WTC11 (cell line): ENCODE results near the gene ANAPC4. TPM values are rescaled to one million over a fixed set of nuclear protein-coding genes. Genes with fewer than 3 reads are reported as not detected.

ENCODE experiments used
- ATAC-seq: fragments of 200-7000 bp; cut with Tn5 transposase; 2 replicates; pipeline ENCODE4 v1.10.0; 2021; ENCODE audit warnings: mild to moderate bottlenecking, moderate library complexity
- CTCF ChIA-PET: fragments of 300-600 bp; sonication (Branson Sonifier 250); formaldehyde crosslinking; loops from one replicate; lab custom pipeline; 2021; ENCODE audit warnings: antibody characterized with exemption; lab: Charles Lee
- POLR2A ChIA-PET: fragments of 350-600 bp; sonication (Branson Sonifier 250); formaldehyde crosslinking; loops from one replicate; lab custom pipeline; 2021; ENCODE audit warnings: antibody characterized with exemption; lab: Charles Lee
- DNase-seq: peaks from one replicate; pipeline ENCODE4 v3.0.0; 2021; ENCODE audit warnings: low spot score
- H3K27ac Mint-ChIP-seq: 2 replicates; pipeline ENCODE4 v1.8.0; 2021; ENCODE audit warnings: mixed read lengths
- H3K27me3 Mint-ChIP-seq: 2 replicates; pipeline ENCODE4 v1.8.0; 2021; ENCODE audit warnings: low read depth, mild to moderate bottlenecking, moderate library complexity, mixed read lengths
- H3K36me3 Mint-ChIP-seq: 2 replicates; pipeline ENCODE4 v1.8.0; 2021; ENCODE audit warnings: mixed read lengths
- H3K4me1 Mint-ChIP-seq: 2 replicates; pipeline ENCODE4 v1.8.0; 2022; ENCODE audit warnings: mixed read lengths
- H3K4me3 Mint-ChIP-seq: 2 replicates; pipeline ENCODE4 v1.8.0; 2021; ENCODE audit warnings: mild to moderate bottlenecking, moderate library complexity, mixed read lengths
- H3K9me3 Mint-ChIP-seq: 2 replicates; pipeline ENCODE4 v1.8.0; 2021; ENCODE audit warnings: mixed read lengths
- ATF1 ChIP-seq: sonication (generic); formaldehyde crosslinking; IDR thresholded peaks from 2 replicates; pipeline ENCODE4 v1.8.1; 2023; ENCODE audit warnings: mild to moderate bottlenecking, moderate library complexity, missing genetic modification reagents
- E2F1 ChIP-seq: sonication (generic); formaldehyde crosslinking; IDR thresholded peaks from 2 replicates; pipeline ENCODE4 v1.8.0; 2022; ENCODE audit warnings: mild to moderate bottlenecking, missing genetic modification reagents
- IRF2 ChIP-seq: sonication (generic); formaldehyde crosslinking; IDR thresholded peaks from 2 replicates; pipeline ENCODE4 v1.8.0; 2022; ENCODE audit warnings: low read depth, missing genetic modification reagents, borderline replicate concordance
- JUN ChIP-seq: sonication (generic); formaldehyde crosslinking; IDR thresholded peaks from 2 replicates; pipeline ENCODE4 v1.8.0; 2023; ENCODE audit warnings: mild to moderate bottlenecking, missing genetic modification reagents
- KAT7 ChIP-seq: sonication (generic); formaldehyde crosslinking; IDR thresholded peaks from 2 replicates; pipeline ENCODE4 v1.8.1; 2023; ENCODE audit warnings: missing genetic modification reagents, mild to moderate bottlenecking, borderline replicate concordance
- MLX ChIP-seq: sonication (generic); formaldehyde crosslinking; IDR thresholded peaks from 2 replicates; pipeline ENCODE4 v1.8.1; 2023; ENCODE audit warnings: mild to moderate bottlenecking, missing genetic modification reagents, moderate library complexity
- NFE2L1 ChIP-seq: sonication (generic); formaldehyde crosslinking; IDR thresholded peaks from 2 replicates; pipeline ENCODE4 v1.8.1; 2023; ENCODE audit warnings: missing genetic modification reagents
- RORB ChIP-seq: fragments of 250-450 bp; sonication (Bioruptor Pico); IDR thresholded peaks from 2 replicates; pipeline ENCODE4 v1.9.0; 2021; ENCODE audit warnings: mild to moderate bottlenecking
- TEAD4 ChIP-seq: sonication (generic); formaldehyde crosslinking; IDR thresholded peaks from 2 replicates; pipeline ENCODE4 v1.8.0; 2022; ENCODE audit warnings: mild to moderate bottlenecking, missing genetic modification reagents
- ZBTB43 ChIP-seq: sonication (generic); formaldehyde crosslinking; IDR thresholded peaks from 2 replicates; pipeline ENCODE4 v1.8.1; 2023; ENCODE audit warnings: mild to moderate bottlenecking, missing genetic modification reagents
- ZNF317 ChIP-seq: sonication (generic); formaldehyde crosslinking; IDR thresholded peaks from 2 replicates; pipeline ENCODE4 v1.8.1; 2023; ENCODE audit warnings: low read depth, mild to moderate bottlenecking, moderate library complexity, missing genetic modification reagents, borderline replicate concordance
- total RNA-seq: library from RNA; stranded (reverse); gene quantifications from 3 replicates; pipeline ENCODE4 v1.2.3, GENCODE V29; 2021
- TF ChIP-seq, protein P1 (sequence below): sonication (generic); formaldehyde crosslinking; IDR thresholded peaks from 2 replicates; pipeline ENCODE4 v1.8.0; 2022; ENCODE audit warnings: missing genetic modification reagents
- TF ChIP-seq, protein P2 (sequence below): fragments of 250-450 bp; sonication (Bioruptor Pico); IDR thresholded peaks from 2 replicates; pipeline ENCODE4 v1.9.0; 2021; ENCODE audit warnings: mild to moderate bottlenecking
- TF ChIP-seq, protein P3 (sequence below): sonication (generic); formaldehyde crosslinking; IDR thresholded peaks from 2 replicates; pipeline ENCODE4 v1.8.1; 2022; ENCODE audit warnings: low read depth, missing genetic modification reagents, borderline replicate concordance
- TF ChIP-seq, protein P4 (sequence below): sonication (generic); formaldehyde crosslinking; IDR thresholded peaks from 2 replicates; pipeline ENCODE4 v1.8.1; 2022; ENCODE audit warnings: mild to moderate bottlenecking, missing genetic modification reagents, moderate library complexity, borderline replicate concordance
- TF ChIP-seq, protein P5 (sequence below): fragments of 250-450 bp; sonication (Bioruptor Pico); IDR thresholded peaks from 2 replicates; pipeline ENCODE4 v1.9.0; 2021; ENCODE audit warnings: mild to moderate bottlenecking, borderline replicate concordance

The ANAPC4 gene
- total RNA-seq, 1 experiment from 2014 or later = 40.5 TPM

DNA sequence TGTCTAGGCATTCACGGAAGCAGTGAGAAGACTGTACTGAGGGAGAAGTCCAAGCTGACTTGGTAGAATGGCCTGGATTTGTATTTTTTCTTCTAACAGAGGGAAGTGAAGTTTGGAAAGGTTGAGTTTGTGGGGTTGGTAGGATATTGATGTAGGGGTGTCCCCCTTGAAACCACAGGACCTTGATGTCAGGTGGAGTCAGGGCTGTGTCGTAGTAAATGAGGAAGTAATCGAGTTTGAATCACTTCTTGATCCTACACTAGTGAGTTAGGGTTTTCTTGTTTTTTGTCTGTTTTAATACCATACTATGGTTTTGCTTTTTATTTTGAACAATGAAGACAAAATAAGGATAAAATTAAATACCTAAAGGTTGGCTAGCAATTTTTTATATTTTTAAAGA is 30.1 kb upstream of the ANAPC4 start (continued):
- TF ChIP-seq MLX (CRISPR knock-in tag) (no peak), E2F1 (CRISPR knock-in tag) (no peak), RORB (CRISPR knock-in tag) (no peak), TEAD4 (CRISPR knock-in tag) (no peak), ZBTB43 (CRISPR knock-in tag) (no peak)
- TF ChIP-seq, protein P1, sequence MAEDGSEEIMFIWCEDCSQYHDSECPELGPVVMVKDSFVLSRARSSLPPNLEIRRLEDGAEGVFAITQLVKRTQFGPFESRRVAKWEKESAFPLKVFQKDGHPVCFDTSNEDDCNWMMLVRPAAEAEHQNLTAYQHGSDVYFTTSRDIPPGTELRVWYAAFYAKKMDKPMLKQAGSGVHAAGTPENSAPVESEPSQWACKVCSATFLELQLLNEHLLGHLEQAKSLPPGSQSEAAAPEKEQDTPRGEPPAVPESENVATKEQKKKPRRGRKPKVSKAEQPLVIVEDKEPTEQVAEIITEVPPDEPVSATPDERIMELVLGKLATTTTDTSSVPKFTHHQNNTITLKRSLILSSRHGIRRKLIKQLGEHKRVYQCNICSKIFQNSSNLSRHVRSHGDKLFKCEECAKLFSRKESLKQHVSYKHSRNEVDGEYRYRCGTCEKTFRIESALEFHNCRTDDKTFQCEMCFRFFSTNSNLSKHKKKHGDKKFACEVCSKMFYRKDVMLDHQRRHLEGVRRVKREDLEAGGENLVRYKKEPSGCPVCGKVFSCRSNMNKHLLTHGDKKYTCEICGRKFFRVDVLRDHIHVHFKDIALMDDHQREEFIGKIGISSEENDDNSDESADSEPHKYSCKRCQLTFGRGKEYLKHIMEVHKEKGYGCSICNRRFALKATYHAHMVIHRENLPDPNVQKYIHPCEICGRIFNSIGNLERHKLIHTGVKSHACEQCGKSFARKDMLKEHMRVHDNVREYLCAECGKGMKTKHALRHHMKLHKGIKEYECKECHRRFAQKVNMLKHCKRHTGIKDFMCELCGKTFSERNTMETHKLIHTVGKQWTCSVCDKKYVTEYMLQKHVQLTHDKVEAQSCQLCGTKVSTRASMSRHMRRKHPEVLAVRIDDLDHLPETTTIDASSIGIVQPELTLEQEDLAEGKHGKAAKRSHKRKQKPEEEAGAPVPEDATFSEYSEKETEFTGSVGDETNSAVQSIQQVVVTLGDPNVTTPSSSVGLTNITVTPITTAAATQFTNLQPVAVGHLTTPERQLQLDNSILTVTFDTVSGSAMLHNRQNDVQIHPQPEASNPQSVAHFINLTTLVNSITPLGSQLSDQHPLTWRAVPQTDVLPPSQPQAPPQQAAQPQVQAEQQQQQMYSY (CRISPR knock-in tag) = no peak
- TF ChIP-seq, protein P2, sequence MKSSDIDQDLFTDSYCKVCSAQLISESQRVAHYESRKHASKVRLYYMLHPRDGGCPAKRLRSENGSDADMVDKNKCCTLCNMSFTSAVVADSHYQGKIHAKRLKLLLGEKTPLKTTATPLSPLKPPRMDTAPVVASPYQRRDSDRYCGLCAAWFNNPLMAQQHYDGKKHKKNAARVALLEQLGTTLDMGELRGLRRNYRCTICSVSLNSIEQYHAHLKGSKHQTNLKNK = no peak
- TF ChIP-seq, protein P3, sequence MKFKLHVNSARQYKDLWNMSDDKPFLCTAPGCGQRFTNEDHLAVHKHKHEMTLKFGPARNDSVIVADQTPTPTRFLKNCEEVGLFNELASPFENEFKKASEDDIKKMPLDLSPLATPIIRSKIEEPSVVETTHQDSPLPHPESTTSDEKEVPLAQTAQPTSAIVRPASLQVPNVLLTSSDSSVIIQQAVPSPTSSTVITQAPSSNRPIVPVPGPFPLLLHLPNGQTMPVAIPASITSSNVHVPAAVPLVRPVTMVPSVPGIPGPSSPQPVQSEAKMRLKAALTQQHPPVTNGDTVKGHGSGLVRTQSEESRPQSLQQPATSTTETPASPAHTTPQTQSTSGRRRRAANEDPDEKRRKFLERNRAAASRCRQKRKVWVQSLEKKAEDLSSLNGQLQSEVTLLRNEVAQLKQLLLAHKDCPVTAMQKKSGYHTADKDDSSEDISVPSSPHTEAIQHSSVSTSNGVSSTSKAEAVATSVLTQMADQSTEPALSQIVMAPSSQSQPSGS = no peak
- TF ChIP-seq, protein P4, sequence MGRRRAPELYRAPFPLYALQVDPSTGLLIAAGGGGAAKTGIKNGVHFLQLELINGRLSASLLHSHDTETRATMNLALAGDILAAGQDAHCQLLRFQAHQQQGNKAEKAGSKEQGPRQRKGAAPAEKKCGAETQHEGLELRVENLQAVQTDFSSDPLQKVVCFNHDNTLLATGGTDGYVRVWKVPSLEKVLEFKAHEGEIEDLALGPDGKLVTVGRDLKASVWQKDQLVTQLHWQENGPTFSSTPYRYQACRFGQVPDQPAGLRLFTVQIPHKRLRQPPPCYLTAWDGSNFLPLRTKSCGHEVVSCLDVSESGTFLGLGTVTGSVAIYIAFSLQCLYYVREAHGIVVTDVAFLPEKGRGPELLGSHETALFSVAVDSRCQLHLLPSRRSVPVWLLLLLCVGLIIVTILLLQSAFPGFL = no peak

- ChIA-PET POLR2A (no interaction called here), CTCF (interaction anchor here (0.7 to 1.4 kb wide), 2 partner anchors 20 to 35 kb away, joined by 3 to 4 read pairs; partner anchors contain the start of gene ZCCHC4)
- no peak for TF ChIP-seq KAT7 (CRISPR knock-in tag)
- TF ChIP-seq ATF1 (CRISPR knock-in tag) = no peak
- TF ChIP-seq, protein P5, sequence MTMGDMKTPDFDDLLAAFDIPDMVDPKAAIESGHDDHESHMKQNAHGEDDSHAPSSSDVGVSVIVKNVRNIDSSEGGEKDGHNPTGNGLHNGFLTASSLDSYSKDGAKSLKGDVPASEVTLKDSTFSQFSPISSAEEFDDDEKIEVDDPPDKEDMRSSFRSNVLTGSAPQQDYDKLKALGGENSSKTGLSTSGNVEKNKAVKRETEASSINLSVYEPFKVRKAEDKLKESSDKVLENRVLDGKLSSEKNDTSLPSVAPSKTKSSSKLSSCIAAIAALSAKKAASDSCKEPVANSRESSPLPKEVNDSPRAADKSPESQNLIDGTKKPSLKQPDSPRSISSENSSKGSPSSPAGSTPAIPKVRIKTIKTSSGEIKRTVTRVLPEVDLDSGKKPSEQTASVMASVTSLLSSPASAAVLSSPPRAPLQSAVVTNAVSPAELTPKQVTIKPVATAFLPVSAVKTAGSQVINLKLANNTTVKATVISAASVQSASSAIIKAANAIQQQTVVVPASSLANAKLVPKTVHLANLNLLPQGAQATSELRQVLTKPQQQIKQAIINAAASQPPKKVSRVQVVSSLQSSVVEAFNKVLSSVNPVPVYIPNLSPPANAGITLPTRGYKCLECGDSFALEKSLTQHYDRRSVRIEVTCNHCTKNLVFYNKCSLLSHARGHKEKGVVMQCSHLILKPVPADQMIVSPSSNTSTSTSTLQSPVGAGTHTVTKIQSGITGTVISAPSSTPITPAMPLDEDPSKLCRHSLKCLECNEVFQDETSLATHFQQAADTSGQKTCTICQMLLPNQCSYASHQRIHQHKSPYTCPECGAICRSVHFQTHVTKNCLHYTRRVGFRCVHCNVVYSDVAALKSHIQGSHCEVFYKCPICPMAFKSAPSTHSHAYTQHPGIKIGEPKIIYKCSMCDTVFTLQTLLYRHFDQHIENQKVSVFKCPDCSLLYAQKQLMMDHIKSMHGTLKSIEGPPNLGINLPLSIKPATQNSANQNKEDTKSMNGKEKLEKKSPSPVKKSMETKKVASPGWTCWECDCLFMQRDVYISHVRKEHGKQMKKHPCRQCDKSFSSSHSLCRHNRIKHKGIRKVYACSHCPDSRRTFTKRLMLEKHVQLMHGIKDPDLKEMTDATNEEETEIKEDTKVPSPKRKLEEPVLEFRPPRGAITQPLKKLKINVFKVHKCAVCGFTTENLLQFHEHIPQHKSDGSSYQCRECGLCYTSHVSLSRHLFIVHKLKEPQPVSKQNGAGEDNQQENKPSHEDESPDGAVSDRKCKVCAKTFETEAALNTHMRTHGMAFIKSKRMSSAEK (CRISPR knock-in tag) = no peak
- TF ChIP-seq NFE2L1 (CRISPR knock-in tag) = no peak
- TF ChIP-seq JUN (CRISPR knock-in tag) = no peak
- TF ChIP-seq IRF2 = no peak
- no peak for TF ChIP-seq ZNF317 (CRISPR knock-in tag)
- no peak for DNase-seq
- H3K27ac Mint-ChIP-seq = no peak overlapping the region
- peaks cover 6% of the 10 kb centered on the region; the same call in 1 of the 2 replicates for H3K36me3 Mint-ChIP-seq
- H3K9me3 Mint-ChIP-seq = peaks cover 7% of the 10 kb centered on the region
- H3K4me1 Mint-ChIP-seq = peaks cover 7% of the 10 kb centered on the region
- no peaks in the 10 kb centered on the region for H3K27me3 Mint-ChIP-seq
- no peak overlapping the region for H3K4me3 Mint-ChIP-seq
- no peak for ATAC-seq
Observed at GRCh38 chr4:25347473-25347872, 29.6 kb upstream of the ANAPC4 start.
